Measurements from ENCODE around the gene PGAP3. TPM values are rescaled to one million over a fixed set of nuclear protein-coding genes. Genes with fewer than 3 reads are reported as not detected.

Gene PGAP3
- total and polyA plus RNA-seq, 2 donors from 2014 or later, result 33.8 to 48.5 TPM

DNA sequence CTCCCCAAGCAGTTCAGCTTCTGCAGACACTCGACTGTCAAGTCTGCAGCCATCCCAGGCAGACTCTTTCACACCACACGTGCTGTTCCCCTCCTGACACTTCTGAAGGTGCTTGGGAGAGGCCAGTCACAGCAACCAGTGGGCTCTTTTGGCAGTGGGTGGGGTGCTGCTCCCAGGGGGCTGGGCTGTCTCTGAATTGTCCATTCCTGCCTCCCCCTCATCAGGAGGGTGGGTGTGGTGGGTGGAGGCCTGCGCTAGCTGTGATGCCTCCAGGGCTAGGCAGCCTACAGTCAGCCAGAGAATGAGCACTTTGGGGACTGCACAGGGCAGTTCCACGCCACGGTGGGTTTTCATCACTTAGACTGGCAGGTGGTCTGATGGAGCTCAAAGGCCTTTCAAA, 40.6 kb downstream of the PGAP3 start:
- Histone ChIP-seq H3K9me3 (ENCODE audit: control insufficient read depth in 2 of 3, insufficient read depth in 1 of 3, low read length in 3 of 3) (no peaks in the 10 kb centered on the region), H3K27me3 (ENCODE audit: control insufficient read depth, insufficient read depth, low read length) (no peaks in the 10 kb centered on the region), H3K9ac (ENCODE audit: low read length in 3 of 3) (no peak overlapping the region), H3K4me3 (ENCODE audit: low read length in 3 of 3) (no peak overlapping the region), H3K4me1 (ENCODE audit: control insufficient read depth in 2 of 3, insufficient read depth in 2 of 3, low read depth in 1 of 3, low read length in 3 of 3) (peaks cover 0 to 5% (median 0%) of the 10 kb centered on the region in 3 donors), H3K36me3 (ENCODE audit: control insufficient read depth in 2 of 3, insufficient read depth in 3 of 3, low read length in 3 of 3) (peaks cover 0 to 3% (median 2%) of the 10 kb centered on the region in 3 donors), H3K27ac (ENCODE audit: low read depth in 2 of 2, low read length in 2 of 2) (no peak overlapping the region)
- intact Hi-C loops (cut with DNase I), result no loop called here
- no peak for FAIRE-seq
- DNase-seq, result no peak
- TF ChIP-seq, protein P1, sequence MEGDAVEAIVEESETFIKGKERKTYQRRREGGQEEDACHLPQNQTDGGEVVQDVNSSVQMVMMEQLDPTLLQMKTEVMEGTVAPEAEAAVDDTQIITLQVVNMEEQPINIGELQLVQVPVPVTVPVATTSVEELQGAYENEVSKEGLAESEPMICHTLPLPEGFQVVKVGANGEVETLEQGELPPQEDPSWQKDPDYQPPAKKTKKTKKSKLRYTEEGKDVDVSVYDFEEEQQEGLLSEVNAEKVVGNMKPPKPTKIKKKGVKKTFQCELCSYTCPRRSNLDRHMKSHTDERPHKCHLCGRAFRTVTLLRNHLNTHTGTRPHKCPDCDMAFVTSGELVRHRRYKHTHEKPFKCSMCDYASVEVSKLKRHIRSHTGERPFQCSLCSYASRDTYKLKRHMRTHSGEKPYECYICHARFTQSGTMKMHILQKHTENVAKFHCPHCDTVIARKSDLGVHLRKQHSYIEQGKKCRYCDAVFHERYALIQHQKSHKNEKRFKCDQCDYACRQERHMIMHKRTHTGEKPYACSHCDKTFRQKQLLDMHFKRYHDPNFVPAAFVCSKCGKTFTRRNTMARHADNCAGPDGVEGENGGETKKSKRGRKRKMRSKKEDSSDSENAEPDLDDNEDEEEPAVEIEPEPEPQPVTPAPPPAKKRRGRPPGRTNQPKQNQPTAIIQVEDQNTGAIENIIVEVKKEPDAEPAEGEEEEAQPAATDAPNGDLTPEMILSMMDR (IDR thresholded peaks at IDR 0.05; ENCODE audit: borderline replicate concordance, extremely low read depth, insufficient read depth), result no peak

DNA sequence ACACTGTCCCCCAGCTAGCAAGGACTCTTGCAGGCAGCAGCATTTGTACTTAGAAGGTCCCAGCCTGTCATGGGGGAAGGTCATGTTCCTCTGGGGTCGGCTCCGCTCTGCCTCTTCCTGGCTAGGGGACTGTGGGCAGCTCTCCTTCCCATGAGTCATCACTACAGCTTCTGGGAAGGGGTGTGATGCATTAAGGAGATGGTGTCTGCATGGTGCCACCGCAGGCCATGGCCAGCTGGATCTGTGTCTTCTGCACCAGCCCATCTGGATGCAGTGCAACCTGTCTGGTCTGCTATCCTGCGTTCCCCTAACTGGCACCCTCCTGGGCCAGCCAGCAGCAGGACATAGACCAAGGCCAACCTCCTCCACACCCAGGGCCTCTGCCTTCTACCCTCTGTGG, 44.6 kb downstream of the PGAP3 start:
- DNase-seq (no peak), FAIRE-seq (no peak)
- H3K9ac ChIP-seq (ENCODE audit: low read length in 3 of 3), result no peak overlapping the region
- H3K27me3 ChIP-seq (ENCODE audit: control insufficient read depth, insufficient read depth, low read length), result no peaks in the 10 kb centered on the region
- H3K4me3 ChIP-seq (ENCODE audit: low read length in 3 of 3), result no peak overlapping the region
- intact Hi-C loops (cut with DNase I), result no loop called here
- no peak overlapping the region for H3K27ac ChIP-seq (ENCODE audit: low read depth in 2 of 2, low read length in 2 of 2)
- H3K36me3 ChIP-seq (ENCODE audit: control insufficient read depth in 2 of 3, insufficient read depth in 3 of 3, low read length in 3 of 3), result no peaks in the 10 kb centered on the region
- H3K4me1 ChIP-seq (ENCODE audit: control insufficient read depth in 2 of 3, insufficient read depth in 2 of 3, low read depth in 1 of 3, low read length in 3 of 3), result peaks cover 0 to 19% (median 4%) of the 10 kb centered on the region in 3 donors
- TF ChIP-seq, protein P1 (IDR thresholded peaks at IDR 0.05; ENCODE audit: borderline replicate concordance, extremely low read depth, insufficient read depth), result no peak
- H3K9me3 ChIP-seq (ENCODE audit: control insufficient read depth in 2 of 3, insufficient read depth in 1 of 3, low read length in 3 of 3), result no peaks in the 10 kb centered on the region

DNA sequence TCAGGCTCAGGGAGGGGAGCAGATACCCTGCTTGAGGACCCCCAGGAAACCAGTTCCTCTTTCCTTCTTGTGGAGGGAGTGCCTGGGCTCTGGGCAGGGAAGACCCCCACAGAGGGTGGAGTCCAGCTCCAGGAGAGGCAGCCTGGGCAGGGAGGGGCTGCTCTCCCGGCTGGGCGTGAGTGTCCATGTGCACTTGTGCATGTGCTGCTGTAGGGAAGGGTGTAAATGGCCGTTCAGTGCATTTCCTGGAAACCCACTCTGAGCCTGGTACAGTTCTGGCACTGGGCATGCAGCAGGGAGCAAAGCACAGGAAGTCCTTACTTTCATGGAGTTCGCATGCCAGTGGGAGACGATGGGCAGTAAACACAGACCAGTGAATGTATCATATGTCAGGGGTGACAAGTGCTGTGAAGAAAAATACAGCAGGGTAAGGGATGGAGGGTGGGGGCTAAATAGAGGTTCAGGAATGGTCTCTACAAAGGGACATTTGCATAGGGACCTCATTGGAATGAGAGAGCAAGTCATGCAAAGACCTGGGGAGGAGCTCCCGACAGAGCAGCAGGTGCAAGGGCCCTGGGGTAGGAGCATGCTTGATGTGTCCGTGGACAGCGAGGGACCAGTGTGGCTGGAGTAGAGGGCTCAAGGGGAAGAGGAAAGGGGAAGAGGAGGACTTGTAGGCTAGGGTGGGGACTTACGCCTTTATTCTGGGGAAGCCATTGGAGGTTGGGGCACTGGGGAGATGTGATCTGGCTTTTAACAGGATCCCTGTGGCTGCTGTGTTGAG, 45.4 kb downstream of the PGAP3 start:
- H3K4me1 ChIP-seq (ENCODE audit: control insufficient read depth in 2 of 3, insufficient read depth in 2 of 3, low read depth in 1 of 3, low read length in 3 of 3), result peaks cover 2 to 27% (median 9%) of the 10 kb centered on the region in 3 donors

More for the DNA sequence above, 45.4 kb downstream of the PGAP3 start:
- TF ChIP-seq, protein P1 (IDR thresholded peaks at IDR 0.05; ENCODE audit: borderline replicate concordance, extremely low read depth, insufficient read depth), result no peak
- H3K4me3 ChIP-seq (ENCODE audit: low read length in 3 of 3), result no peak overlapping the region
- no peak for FAIRE-seq
- no peaks in the 10 kb centered on the region for H3K36me3 ChIP-seq (ENCODE audit: control insufficient read depth in 2 of 3, insufficient read depth in 3 of 3, low read length in 3 of 3)
- intact Hi-C loops (cut with DNase I), result no loop called here
- H3K9me3 ChIP-seq (ENCODE audit: control insufficient read depth in 2 of 3, insufficient read depth in 1 of 3, low read length in 3 of 3), result no peaks in the 10 kb centered on the region
- H3K27ac ChIP-seq (ENCODE audit: low read depth in 2 of 2, low read length in 2 of 2), result no peak overlapping the region
- no peak for DNase-seq
- no peak overlapping the region for H3K9ac ChIP-seq (ENCODE audit: low read length in 3 of 3)
- H3K27me3 ChIP-seq (ENCODE audit: control insufficient read depth, insufficient read depth, low read length), result no peaks in the 10 kb centered on the region

Measured in kidney (tissue), 14 donors.